K562 (cell line): ENCODE data around the gene ACAD10. TPM values are rescaled to one million over a fixed set of nuclear protein-coding genes. Genes with fewer than 3 reads are reported as not detected.
A peak's percentile ranks its signal among the peaks of the same experiment; 100 is the strongest.

ENCODE experiments used
- ATF7 ChIP-seq: fragments of 450-650 bp; IDR thresholded peaks from 2 replicates; pipeline ENCODE4 v1.7.1; 2014; ENCODE audit warnings: mild to moderate bottlenecking, moderate library complexity
- BRCA1 ChIP-seq, 2 experiments: fragments of 450-650 bp in 1 of 2; sonication (generic) in 1 of 2; formaldehyde crosslinking in 1 of 2; IDR thresholded peaks; 2 replicates each; pipeline versions ENCODE4 v1.5.0 to v1.6.1; 2017 to 2020; ENCODE audit warnings: mild to moderate bottlenecking in 1 of 2, missing genetic modification reagents in 1 of 2
- CREB5 ChIP-seq: fragments of 250-450 bp; sonication (Bioruptor Pico); IDR thresholded peaks from 2 replicates; pipeline ENCODE4 v1.5.0; 2020; ENCODE audit warnings: mild to moderate bottlenecking
- FOXJ3 ChIP-seq: sonication (generic); formaldehyde crosslinking; IDR thresholded peaks from 2 replicates; pipeline ENCODE4 v1.4.0; 2020; ENCODE audit warnings: mild to moderate bottlenecking, missing genetic modification reagents
- GABPB2 ChIP-seq: fragments of 250-450 bp; sonication (Bioruptor Pico); conservative IDR thresholded peaks from 2 replicates; pipeline ENCODE4 v1.5.1; 2021; ENCODE audit warnings: mild to moderate bottlenecking
- HDGF ChIP-seq: fragments of 450-650 bp; IDR thresholded peaks from 2 replicates; pipeline ENCODE4 v1.6.1; 2016
- KDM2B ChIP-seq: fragments of 250-450 bp; sonication (Bioruptor Pico); IDR thresholded peaks from 2 replicates; pipeline ENCODE4 v1.8.0; 2021; ENCODE audit warnings: mild to moderate bottlenecking, moderate library complexity
- KHSRP ChIP-seq: fragments of 450-650 bp; IDR thresholded peaks from 2 replicates; pipeline ENCODE4 v1.6.1; 2017
- MAFG ChIP-seq: fragments of 450-650 bp; conservative IDR thresholded peaks from 2 replicates; pipeline ENCODE4 v1.6.1; 2016; ENCODE audit warnings: missing genetic modification characterization, missing compliant biosample characterization
- MNT ChIP-seq, 2 experiments: fragments of 450-650 bp; conservative IDR thresholded peaks; 2 replicates each; pipeline ENCODE4 v1.6.1; 2017; ENCODE audit warnings: mild to moderate bottlenecking in 2 of 2, moderate library complexity in 2 of 2
- NR1H2 ChIP-seq: sonication (generic); formaldehyde crosslinking; IDR thresholded peaks from 2 replicates; pipeline ENCODE4 v1.4.0; 2020; ENCODE audit warnings: mild to moderate bottlenecking, missing genetic modification reagents
- POLR2G ChIP-seq: fragments of 200-400 bp; formaldehyde crosslinking; IDR thresholded peaks from 2 replicates; pipeline ENCODE4 v1.6.1; 2017; ENCODE audit warnings: low read depth, mild to moderate bottlenecking, antibody characterized with exemption, low read length, moderate library complexity
- PYGO2 ChIP-seq: fragments of 450-650 bp; IDR thresholded peaks from 2 replicates; pipeline ENCODE4 v1.6.1; 2016; ENCODE audit warnings: mild to moderate bottlenecking, missing genetic modification characterization, moderate library complexity, missing compliant biosample characterization
- SFPQ ChIP-seq: fragments of 200-400 bp; formaldehyde crosslinking; IDR thresholded peaks from 2 replicates; pipeline ENCODE4 v1.6.1; 2017; ENCODE audit warnings: mild to moderate bottlenecking, low read depth, low read length, moderate library complexity
- SNIP1 ChIP-seq: fragments of 450-650 bp; IDR thresholded peaks from 2 replicates; pipeline ENCODE4 v1.7.1; 2017; ENCODE audit warnings: low read depth, mild to moderate bottlenecking
- SOX6 ChIP-seq: fragments of 450-650 bp; IDR thresholded peaks from 2 replicates; pipeline ENCODE4 v1.6.1; 2014; ENCODE audit warnings: mild to moderate bottlenecking
- XRCC3 ChIP-seq: fragments of 450-650 bp; IDR thresholded peaks from 2 replicates; pipeline ENCODE4 v1.6.1; 2017; ENCODE audit warnings: mild to moderate bottlenecking, moderate library complexity
- ZBTB1 ChIP-seq: sonication (generic); formaldehyde crosslinking; IDR thresholded peaks from 2 replicates; pipeline ENCODE4 v1.8.1; 2023; ENCODE audit warnings: missing genetic modification reagents, low read depth, mild to moderate bottlenecking, borderline replicate concordance
- ZBTB7A ChIP-seq: IDR thresholded peaks from 2 replicates; pipeline ENCODE4 v1.6.1; 2011; ENCODE audit warnings: low read depth, mild to moderate bottlenecking, low read length, moderate library complexity, borderline replicate concordance; ENCODE audit not compliant: control insufficient read depth
- ZNF511 ChIP-seq: sonication (generic); formaldehyde crosslinking; IDR thresholded peaks from 2 replicates; pipeline ENCODE4 v1.8.0; 2022; ENCODE audit warnings: mild to moderate bottlenecking, missing genetic modification reagents
- ZNF76 ChIP-seq: fragments of 250-450 bp; sonication (Bioruptor Pico); IDR thresholded peaks from 2 replicates; pipeline ENCODE4 v1.4.0; 2020; ENCODE audit warnings: mild to moderate bottlenecking, moderate library complexity, borderline replicate concordance
- ZNF79 ChIP-seq: fragments of 250-450 bp; sonication (Bioruptor Pico); IDR thresholded peaks from 2 replicates; pipeline ENCODE4 v1.4.0; 2020; ENCODE audit warnings: low read depth, mild to moderate bottlenecking, moderate library complexity
- polyA plus RNA-seq, 8 experiments: library from polyadenylated mRNA; depleted of rRNA in 4 of 8; stranded (reverse) in 5 of 8; unstranded in 3 of 8; fragments of >200 nt; fragmentation: Nextera tagmentation in 2 of 8; fragmentation: Illumina TruSeq in 1 of 8; extraction: Ambion mirVana in 2 of 8; extraction: Trizol in 1 of 8; gene quantifications; 2 replicates each; pipeline versions ENCODE4 v1.2.1 to v1.2.3, GENCODE V29; 2011 to 2014; ENCODE audit warnings: inconsistent platforms in 1 of 8, missing spikeins in 1 of 8
- total RNA-seq, 7 experiments: library from RNA; depleted of rRNA in 6 of 7; stranded (reverse); fragments of >200 nt in 6 of 7; fragmentation: Illumina TruSeq in 2 of 7; extraction: Trizol in 2 of 7; gene quantifications; 2 replicates each; pipeline versions ENCODE4 v1.2.1 to v1.2.3, GENCODE V29; 2011 to 2021; ENCODE audit warnings: low replicate concordance in 1 of 7

ACAD10 gene
- total and polyA plus RNA-seq, 9 of the 15 experiments (the other 6 are each of a cell fraction or from before 2014, with no cell fraction given) = 2.3 to 19.2 (median 12.0) TPM

- 0 out of 2 replicates have a peak, but pooled peaks have one; percentile 21 for TF ChIP-seq ZNF511 (CRISPR knock-in tag)
- TF ChIP-seq PYGO2 = no peak
- TF ChIP-seq ZNF76 = no peak
- no peak for TF ChIP-seq FOXJ3 (CRISPR knock-in tag)
- TF ChIP-seq XRCC3 = no peak
- 0 out of 2 replicates have a peak, but pooled peaks have one; percentile 82 for TF ChIP-seq NR1H2 (CRISPR knock-in tag)
- TF ChIP-seq POLR2G = peak; percentile 97
- TF ChIP-seq KHSRP = no peak
- no peak for TF ChIP-seq GABPB2 (CRISPR knock-in tag)
- TF ChIP-seq ZNF79 (CRISPR knock-in tag) = no peak
- no peak for TF ChIP-seq BRCA1 (IDR thresholded peaks at IDR 0.05)
- TF ChIP-seq BRCA1 (CRISPR knock-in tag; IDR thresholded peaks at IDR 0.05) = no peak
- TF ChIP-seq HDGF = peak; percentile 92
- TF ChIP-seq MNT (conservative IDR thresholded peaks at IDR 0.05) = peak; percentile 74 to 79; a peak in 3 of 4 replicates
- no peak for TF ChIP-seq SNIP1
- no peak for TF ChIP-seq CREB5
- TF ChIP-seq ATF7 = peak; percentile 77
- TF ChIP-seq ZBTB7A = no peak
- peak; percentile 19; the same call in 1 of the 2 replicates for TF ChIP-seq ZBTB1 (CRISPR knock-in tag)
- no peak; the same call in 1 of the 2 replicates for TF ChIP-seq SOX6
- no peak for TF ChIP-seq SFPQ
- TF ChIP-seq KDM2B = no peak
- no peak for TF ChIP-seq MAFG
Observed at GRCh38 chr12:111685811-111686573, at the start of gene ACAD10, which contains the start of gene BRAP (continued).
